ENCODE data around the gene RNF223. TPM values are rescaled to one million over a fixed set of nuclear protein-coding genes. Genes with fewer than 3 reads are reported as not detected.
"Not testable (repeated sequence)": the region's sequence is repeated elsewhere in the genome, so short reads cannot be mapped to it uniquely, and the experiment has no call there.

RNF223 gene
- total RNA-seq, 1 donor from 2014 or later = not detected

- intact Hi-C loops (cut with DNase I) = no loop called here
- no peak for DNase-seq (ENCODE audit: low spot score)
- ATAC-seq = no peak
These were observed 37.6 kb upstream of the RNF223 start for GRCh38 chr1:1111516-1112236.

- intact Hi-C loops (cut with DNase I) = no loop called here
- DNase-seq (ENCODE audit: low spot score) = no peak
- ATAC-seq = no peak
These were observed 36.5 kb upstream of the RNF223 start for GRCh38 chr1:1110561-1110971.

- intact Hi-C loops (cut with DNase I) = no loop called here
These were observed 35.6 kb upstream of the RNF223 start for GRCh38 chr1:1109743-1110142.

GRCh38 chr1:1106510-1107221, 32.6 kb upstream of the RNF223 start:
- intact Hi-C loops (cut with DNase I) = no loop called here
- DNase-seq (ENCODE audit: low spot score) (no peak), ATAC-seq (no peak)

More at GRCh38 chr1:1109743-1110142, 35.6 kb upstream of the RNF223 start:
- DNase-seq (ENCODE audit: low spot score) (no peak), ATAC-seq (no peak)

- peak; percentile 26 for DNase-seq (ENCODE audit: low spot score)
- ATAC-seq; intact Hi-C loops (cut with DNase I): not testable (repeated sequence)
These were observed 30.0 kb upstream of the RNF223 start for GRCh38 chr1:1104152-1104551.

- DNase-seq (ENCODE audit: low spot score) = no peak
- no peak for ATAC-seq
- intact Hi-C loops (cut with DNase I) = no loop called here
These were observed 27.4 kb upstream of the RNF223 start for GRCh38 chr1:1101503-1101902.

- ATAC-seq (no peak), DNase-seq (ENCODE audit: low spot score) (no peak)
- intact Hi-C loops (cut with DNase I) = no loop called here
These were observed 26.2 kb upstream of the RNF223 start for GRCh38 chr1:1100296-1100695.

- no peak for ATAC-seq
- intact Hi-C loops (cut with DNase I) = no loop called here
- DNase-seq (ENCODE audit: low spot score) = no peak
These were observed 25.5 kb upstream of the RNF223 start for GRCh38 chr1:1099506-1100183.

GRCh38 chr1:1098681-1099421, 24.7 kb upstream of the RNF223 start:
- no peak for DNase-seq (ENCODE audit: low spot score)
- ATAC-seq = no peak
- intact Hi-C loops (cut with DNase I) = no loop called here

- ATAC-seq; intact Hi-C loops (cut with DNase I); DNase-seq (ENCODE audit: low spot score): not testable (repeated sequence)
These were observed 22.0 kb upstream of the RNF223 start for GRCh38 chr1:1096136-1096535.

- DNase-seq (ENCODE audit: low spot score) = no peak
- no peak for ATAC-seq
- intact Hi-C loops (cut with DNase I) = no loop called here
These were observed 20.9 kb upstream of the RNF223 start for GRCh38 chr1:1094981-1095380.

GRCh38 chr1:1093610-1093943, 19.5 kb upstream of the RNF223 start:
- no peak for ATAC-seq
- peak; percentile 41 for DNase-seq (ENCODE audit: low spot score)
- intact Hi-C loops (cut with DNase I) = no loop called here

GRCh38 chr1:1092894-1093609, 18.9 kb upstream of the RNF223 start:
- intact Hi-C loops (cut with DNase I) = no loop called here
- no peak for ATAC-seq
- no peak for DNase-seq (ENCODE audit: low spot score)

GRCh38 chr1:1092149-1092855, 18.2 kb upstream of the RNF223 start:
- DNase-seq (ENCODE audit: low spot score) = peak; percentile 51

GRCh38 chr1:1091344-1092148, 17.4 kb upstream of the RNF223 start:
- intact Hi-C loops (cut with DNase I) = no loop called here
- DNase-seq (ENCODE audit: low spot score) (peak; percentile 56), ATAC-seq (no peak)

More at GRCh38 chr1:1092149-1092855, 18.2 kb upstream of the RNF223 start:
- intact Hi-C loops (cut with DNase I) = no loop called here
- ATAC-seq = no peak

GRCh38 chr1:1090424-1091343, 16.6 kb upstream of the RNF223 start:
- peak; percentile 51 for DNase-seq (ENCODE audit: low spot score)
- intact Hi-C loops (cut with DNase I) = no loop called here
- ATAC-seq = no peak
